ENCODE results near the gene ABCG2. TPM values are rescaled to one million over a fixed set of nuclear protein-coding genes. Genes with fewer than 3 reads are reported as not detected.

Gene ABCG2
- total RNA-seq, 1 donor from 2014 or later: under 0.01 TPM

- TF ChIP-seq, protein P1, sequence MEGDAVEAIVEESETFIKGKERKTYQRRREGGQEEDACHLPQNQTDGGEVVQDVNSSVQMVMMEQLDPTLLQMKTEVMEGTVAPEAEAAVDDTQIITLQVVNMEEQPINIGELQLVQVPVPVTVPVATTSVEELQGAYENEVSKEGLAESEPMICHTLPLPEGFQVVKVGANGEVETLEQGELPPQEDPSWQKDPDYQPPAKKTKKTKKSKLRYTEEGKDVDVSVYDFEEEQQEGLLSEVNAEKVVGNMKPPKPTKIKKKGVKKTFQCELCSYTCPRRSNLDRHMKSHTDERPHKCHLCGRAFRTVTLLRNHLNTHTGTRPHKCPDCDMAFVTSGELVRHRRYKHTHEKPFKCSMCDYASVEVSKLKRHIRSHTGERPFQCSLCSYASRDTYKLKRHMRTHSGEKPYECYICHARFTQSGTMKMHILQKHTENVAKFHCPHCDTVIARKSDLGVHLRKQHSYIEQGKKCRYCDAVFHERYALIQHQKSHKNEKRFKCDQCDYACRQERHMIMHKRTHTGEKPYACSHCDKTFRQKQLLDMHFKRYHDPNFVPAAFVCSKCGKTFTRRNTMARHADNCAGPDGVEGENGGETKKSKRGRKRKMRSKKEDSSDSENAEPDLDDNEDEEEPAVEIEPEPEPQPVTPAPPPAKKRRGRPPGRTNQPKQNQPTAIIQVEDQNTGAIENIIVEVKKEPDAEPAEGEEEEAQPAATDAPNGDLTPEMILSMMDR (IDR thresholded peaks at IDR 0.05; ENCODE audit: insufficient read depth, low read length, poor library complexity, severe bottlenecking): no peak
- H3K4me3 ChIP-seq (ENCODE audit: low read depth, low read length): no peak overlapping the region
- DNase-seq (ENCODE audit: low read depth): no peak
- H3K27me3 ChIP-seq (ENCODE audit: control insufficient read depth, insufficient read depth, low read length): no peaks in the 10 kb centered on the region
- no peaks in the 10 kb centered on the region for H3K36me3 ChIP-seq (ENCODE audit: control insufficient read depth, insufficient read depth, low read length)
These were observed 98.0 kb downstream of the ABCG2 start for GRCh38 chr4:88060431-88060830.

DNA sequence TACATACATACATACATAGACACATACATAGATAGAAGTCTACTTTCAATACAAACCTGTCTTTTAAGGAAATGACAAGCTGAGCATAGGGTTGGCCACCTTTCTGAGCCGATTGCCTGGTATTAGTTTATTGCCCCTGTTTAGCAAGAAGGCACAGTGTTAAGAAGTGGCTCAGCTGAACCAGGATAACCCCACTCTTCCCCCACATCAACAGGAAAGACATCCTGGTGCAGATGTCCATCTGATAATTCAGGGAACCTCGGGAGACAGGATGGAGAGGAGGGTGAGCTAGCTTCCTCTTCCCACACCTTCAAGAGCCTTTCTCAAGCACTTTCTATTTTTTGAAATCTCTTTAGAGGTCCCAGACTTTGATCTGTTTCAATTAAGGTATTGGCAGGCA is 98.7 kb downstream of the ABCG2 start:
- DNase-seq (ENCODE audit: low read depth): no peak
- H3K4me3 ChIP-seq (ENCODE audit: low read depth, low read length): no peak overlapping the region
- no peaks in the 10 kb centered on the region for H3K27me3 ChIP-seq (ENCODE audit: control insufficient read depth, insufficient read depth, low read length)
- no peaks in the 10 kb centered on the region for H3K36me3 ChIP-seq (ENCODE audit: control insufficient read depth, insufficient read depth, low read length)
- TF ChIP-seq, protein P1 (IDR thresholded peaks at IDR 0.05; ENCODE audit: insufficient read depth, low read length, poor library complexity, severe bottlenecking): no peak

DNA sequence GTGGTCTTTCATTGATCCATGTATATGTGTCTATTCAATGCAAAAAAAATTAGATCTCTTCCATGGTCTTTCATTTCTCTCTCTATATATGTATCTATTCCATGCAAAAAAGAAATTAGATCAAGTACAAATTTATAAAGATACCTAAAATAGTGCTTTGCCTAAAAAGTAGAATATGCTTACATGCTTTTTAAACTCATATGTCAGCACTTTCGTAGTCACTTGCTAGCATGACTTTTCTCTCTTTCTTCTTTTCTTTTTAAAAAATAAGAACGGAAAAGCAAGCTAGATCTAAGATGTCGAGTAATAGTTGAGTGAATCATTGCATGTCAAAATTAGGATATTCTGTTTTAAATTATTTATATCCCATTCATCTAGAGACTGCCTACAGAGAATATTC is 100.1 kb downstream of the ABCG2 start:
- no peaks in the 10 kb centered on the region for H3K36me3 ChIP-seq (ENCODE audit: control insufficient read depth, insufficient read depth, low read length)
- TF ChIP-seq, protein P1 (IDR thresholded peaks at IDR 0.05; ENCODE audit: insufficient read depth, low read length, poor library complexity, severe bottlenecking): no peak
- no peak overlapping the region for H3K4me3 ChIP-seq (ENCODE audit: low read depth, low read length)
- no peaks in the 10 kb centered on the region for H3K27me3 ChIP-seq (ENCODE audit: control insufficient read depth, insufficient read depth, low read length)
- DNase-seq (ENCODE audit: low read depth): no peak

GRCh38 chr4:88054901-88055300 is 103.5 kb downstream of the ABCG2 start:
- Histone ChIP-seq H3K36me3 (ENCODE audit: control insufficient read depth, insufficient read depth, low read length) (no peaks in the 10 kb centered on the region), H3K4me3 (ENCODE audit: low read depth, low read length) (no peak overlapping the region), H3K27me3 (ENCODE audit: control insufficient read depth, insufficient read depth, low read length) (no peaks in the 10 kb centered on the region)
- TF ChIP-seq, protein P1 (IDR thresholded peaks at IDR 0.05; ENCODE audit: insufficient read depth, low read length, poor library complexity, severe bottlenecking): peak; percentile 42
- no peak for DNase-seq (ENCODE audit: low read depth)

- Histone ChIP-seq H3K27me3 (ENCODE audit: control insufficient read depth, insufficient read depth, low read length) (no peaks in the 10 kb centered on the region), H3K4me3 (ENCODE audit: low read depth, low read length) (no peak overlapping the region), H3K36me3 (ENCODE audit: control insufficient read depth, insufficient read depth, low read length) (no peaks in the 10 kb centered on the region)
- DNase-seq (ENCODE audit: low read depth): no peak
- TF ChIP-seq, protein P1 (IDR thresholded peaks at IDR 0.05; ENCODE audit: insufficient read depth, low read length, poor library complexity, severe bottlenecking): no peak
These were observed 104.2 kb downstream of the ABCG2 start for GRCh38 chr4:88054229-88054628.

DNA sequence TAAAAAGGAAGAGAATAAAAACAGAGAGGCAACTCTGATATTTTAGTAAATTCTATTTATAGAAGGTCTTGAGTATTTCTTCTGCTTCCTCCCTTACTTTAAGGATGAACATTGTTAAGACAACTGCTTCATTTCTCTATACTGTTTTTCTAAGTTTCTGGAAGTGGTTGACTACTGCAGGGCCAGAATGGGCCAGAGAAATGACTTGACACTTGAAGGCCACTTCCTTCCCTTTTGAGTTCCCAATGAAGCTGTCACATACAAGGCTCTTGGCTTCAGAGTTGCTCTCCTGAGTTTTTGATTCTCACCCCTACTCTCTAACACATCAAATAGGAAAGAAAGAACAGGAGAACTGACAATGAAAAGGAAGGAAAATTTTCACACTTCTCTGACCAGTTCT is 113.4 kb downstream of the ABCG2 start:
- H3K27me3 ChIP-seq (ENCODE audit: control insufficient read depth, insufficient read depth, low read length): no peaks in the 10 kb centered on the region
- no peak for DNase-seq (ENCODE audit: low read depth)
- no peak overlapping the region for H3K4me3 ChIP-seq (ENCODE audit: low read depth, low read length)
- H3K36me3 ChIP-seq (ENCODE audit: control insufficient read depth, insufficient read depth, low read length): peaks cover 2% of the 10 kb centered on the region
- TF ChIP-seq, protein P1 (IDR thresholded peaks at IDR 0.05; ENCODE audit: insufficient read depth, low read length, poor library complexity, severe bottlenecking): no peak

All from kidney epithelial cell (primary cell).